Measurements from ENCODE around the gene BPNT1.
"Not testable (repeated sequence)": the region's sequence is repeated elsewhere in the genome, so short reads cannot be mapped to it uniquely, and the experiment has no call there.

BPNT1 gene

GRCh38 chr1:220077887-220078286 lies 11.7 kb downstream of the BPNT1 start:
- DNase-seq (ENCODE audit: low read depth) = no peak

- no peak for DNase-seq (ENCODE audit: low read depth)
Measured at GRCh38 chr1:220076861-220077762, 12.5 kb downstream of the BPNT1 start.

- DNase-seq (ENCODE audit: low read depth) = no peak
Measured at GRCh38 chr1:220067269-220068204, 22.1 kb downstream of the BPNT1 start.

DNA sequence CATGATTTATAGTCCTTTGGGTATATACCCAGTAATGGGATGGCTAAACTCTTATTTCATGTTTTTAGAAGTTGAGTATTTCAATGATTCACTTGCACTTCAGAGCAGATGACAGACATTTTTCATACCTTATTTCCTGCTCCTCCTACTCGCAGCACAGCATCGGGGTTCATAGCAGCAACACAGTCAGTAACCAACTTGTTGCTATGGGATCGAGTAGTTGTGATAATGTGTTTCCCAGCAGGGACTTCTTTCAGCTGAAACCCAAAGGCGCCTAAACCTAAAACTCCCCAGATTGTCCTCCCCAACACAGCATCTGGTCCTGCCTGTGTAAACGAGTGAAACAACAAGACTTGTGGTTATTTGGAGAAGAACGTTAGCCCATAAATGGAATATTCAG lies 27.0 kb downstream of the BPNT1 start:
- DNase-seq (ENCODE audit: low read depth) = no peak

DNA sequence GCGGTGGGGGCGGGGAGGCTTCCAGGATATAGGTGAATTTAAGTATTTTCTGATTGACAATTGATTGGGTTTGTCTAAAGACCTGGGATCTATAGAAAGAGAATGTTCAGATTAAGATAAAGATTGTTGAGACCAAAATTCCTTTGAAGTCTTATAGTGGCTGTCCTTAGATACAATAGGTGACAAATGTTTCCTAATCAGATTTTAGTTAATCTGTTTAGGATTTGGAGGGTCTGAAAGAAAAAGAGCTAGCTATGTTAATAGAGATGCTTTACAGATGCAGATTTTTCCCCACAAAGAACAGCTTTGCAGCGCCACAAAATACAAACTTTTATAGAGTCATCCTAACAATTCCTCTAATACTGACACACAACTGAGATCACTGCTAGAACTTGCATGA lies 28.7 kb downstream of the BPNT1 start:
- DNase-seq (ENCODE audit: low read depth) = no peak

DNA sequence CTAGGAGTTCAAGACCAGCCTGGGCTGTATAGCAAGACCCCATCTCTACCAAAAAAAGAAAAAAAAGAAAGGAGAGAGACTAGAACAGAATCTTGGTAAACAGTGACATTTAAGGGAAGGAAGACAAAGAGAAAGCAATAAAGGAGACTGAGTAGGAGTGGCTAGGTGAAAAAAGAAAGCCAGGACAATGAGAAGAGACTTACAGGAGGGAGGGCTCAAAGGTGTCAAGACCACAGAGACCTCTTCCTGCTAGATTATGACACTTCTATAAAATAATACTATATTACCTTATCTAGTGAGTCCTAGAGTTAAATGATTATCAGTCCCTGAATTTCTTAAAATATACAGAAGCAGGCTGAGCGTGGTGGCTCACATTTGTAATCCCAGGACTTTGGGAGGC lies 33.2 kb downstream of the BPNT1 start:
- no peak for DNase-seq (ENCODE audit: low read depth)

- DNase-seq (ENCODE audit: low read depth) = peak; percentile 94
Measured at GRCh38 chr1:220046052-220046930, 43.3 kb downstream of the BPNT1 start, which contains the start of gene EPRS1. Gene EPRS1, minus strand, starts transcription at chr1:220046505. Its CDS starts 117 bp downstream, at chr1:220046388.

GRCh38 chr1:220045356-220046051 lies 44.1 kb downstream of the BPNT1 start:
- DNase-seq (ENCODE audit: low read depth) = peak; percentile 2

DNA sequence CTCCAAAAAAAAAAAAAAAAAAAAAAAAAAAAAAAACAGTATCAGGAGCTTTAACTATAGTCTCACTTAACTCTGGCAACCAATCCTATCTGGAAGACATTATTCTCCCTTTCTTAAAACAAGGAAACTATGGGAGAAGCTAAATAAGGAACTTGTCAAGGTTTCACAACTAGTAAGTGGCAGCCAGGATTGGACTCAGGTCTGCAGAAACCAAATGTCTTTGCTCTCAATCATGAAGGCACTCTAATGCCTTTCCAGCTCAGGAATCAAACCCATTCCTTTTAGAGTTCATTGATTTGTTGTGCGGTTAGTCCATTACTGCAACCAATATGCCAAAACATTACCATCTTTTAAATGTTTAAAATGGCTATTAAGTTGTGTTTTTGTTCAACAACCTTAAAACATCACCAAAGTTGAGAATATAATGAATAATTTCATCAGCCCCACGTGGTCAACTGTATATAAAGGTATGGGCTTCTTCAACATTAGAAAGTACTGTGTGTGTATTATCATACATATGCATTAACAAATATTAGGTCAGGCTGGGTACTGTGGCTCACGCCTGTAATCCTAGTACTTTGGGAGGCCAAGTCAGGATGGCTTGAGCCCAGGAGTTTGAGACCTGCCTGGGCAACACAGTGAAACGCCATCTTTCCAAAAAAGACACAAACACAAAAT lies 44.8 kb downstream of the BPNT1 start:
- no peak for DNase-seq (ENCODE audit: low read depth)

- DNase-seq (ENCODE audit: low read depth) = no peak
Measured at GRCh38 chr1:220043646-220044045, 45.9 kb downstream of the BPNT1 start.

DNA sequence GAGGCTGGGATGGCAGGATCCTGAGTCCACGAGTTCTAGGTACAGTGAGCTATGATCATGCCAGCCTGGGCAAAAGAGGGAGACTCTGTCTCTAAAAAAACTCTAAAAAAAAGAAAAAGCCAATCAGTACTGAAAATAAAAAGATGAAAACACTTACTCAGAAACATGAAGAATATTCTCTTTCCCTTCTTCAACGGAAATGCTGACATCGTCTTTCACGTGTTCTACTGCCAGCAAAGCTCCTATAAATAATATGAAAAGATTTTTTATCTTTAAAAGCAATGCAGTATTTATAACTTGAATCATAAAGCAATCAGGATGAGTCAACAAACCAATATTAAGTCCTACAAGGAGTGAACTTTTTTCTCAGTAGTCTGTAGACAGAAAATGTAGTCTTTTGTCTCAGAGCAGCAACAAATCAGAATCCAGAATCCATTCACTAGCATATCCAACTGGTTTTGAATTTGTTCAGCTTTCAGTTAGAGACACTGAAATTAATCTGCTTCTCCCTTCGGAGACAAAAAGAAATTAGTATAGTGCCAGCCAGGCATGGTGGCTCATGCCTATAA lies 49.5 kb downstream of the BPNT1 start:
- DNase-seq (ENCODE audit: low read depth) = no peak

DNA sequence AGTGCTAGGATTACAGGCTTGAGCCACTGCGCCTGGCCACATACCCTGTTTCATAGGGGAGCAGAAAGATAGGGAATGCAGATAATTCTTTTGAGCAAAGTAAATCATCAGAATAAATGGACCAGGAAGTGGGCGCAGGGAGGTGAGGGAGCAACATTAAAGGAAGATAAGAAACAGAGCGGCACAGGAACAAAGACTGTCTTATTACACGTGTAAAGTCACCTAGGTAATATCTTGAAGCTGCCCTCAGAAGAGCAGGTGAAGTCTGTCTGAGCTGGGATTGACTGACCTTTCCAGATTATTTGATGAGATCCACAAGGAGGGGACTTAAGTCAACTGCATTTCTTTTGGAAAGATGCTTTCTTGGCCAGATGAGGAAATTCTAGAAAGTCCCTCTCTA lies 50.9 kb downstream of the BPNT1 start:
- DNase-seq (ENCODE audit: low read depth) = no peak

DNA sequence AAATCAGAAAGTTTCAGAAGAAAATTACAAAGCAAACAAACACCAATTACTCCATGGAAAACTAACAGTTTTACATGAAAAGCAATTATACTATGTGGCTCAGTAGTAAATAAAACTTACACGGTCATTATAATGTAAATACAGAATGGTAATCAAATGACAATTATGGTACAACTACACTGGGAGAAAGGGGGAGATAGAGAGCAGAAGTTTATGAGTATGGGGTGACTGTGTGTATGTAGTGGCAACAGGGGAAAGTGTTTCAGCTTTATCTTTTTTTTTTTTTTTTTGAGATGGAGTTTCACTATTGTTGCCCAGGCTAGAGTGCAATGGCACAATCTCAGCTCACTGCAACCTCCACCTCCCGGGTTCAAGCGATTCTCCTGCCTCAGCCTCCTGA lies 51.8 kb downstream of the BPNT1 start:
- DNase-seq (ENCODE audit: low read depth) = not testable (repeated sequence)

GRCh38 chr1:220032911-220033310 lies 56.7 kb downstream of the BPNT1 start:
- DNase-seq (ENCODE audit: low read depth) = no peak

- DNase-seq (ENCODE audit: low read depth) = no peak
Measured at GRCh38 chr1:220031287-220031686, 58.3 kb downstream of the BPNT1 start.

DNA sequence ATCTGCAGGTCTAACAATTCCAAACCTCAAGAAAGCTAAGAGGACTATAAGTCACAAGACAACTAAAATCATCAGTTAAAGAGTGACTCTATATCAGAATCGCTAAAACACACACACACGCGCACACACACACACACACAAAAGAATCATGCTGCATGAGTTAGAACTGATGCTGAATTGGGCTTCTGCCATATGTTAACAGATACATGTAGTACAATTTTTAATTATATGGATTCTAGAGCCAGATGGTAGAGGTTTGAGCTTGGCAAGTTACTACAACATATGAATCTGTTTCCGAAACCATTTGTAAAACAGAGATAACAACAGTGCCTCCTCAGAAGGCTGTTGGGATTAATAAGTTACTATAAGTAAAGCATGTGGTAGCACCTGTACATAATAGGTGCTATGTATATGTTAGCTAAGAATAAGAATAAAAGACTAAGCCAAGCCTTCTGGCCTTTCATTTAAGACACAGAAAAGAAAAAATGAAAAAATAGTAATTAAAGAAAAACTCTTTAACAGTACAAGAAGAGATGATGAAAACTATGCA lies 61.2 kb downstream of the BPNT1 start:
- no peak for DNase-seq (ENCODE audit: low read depth)

DNA sequence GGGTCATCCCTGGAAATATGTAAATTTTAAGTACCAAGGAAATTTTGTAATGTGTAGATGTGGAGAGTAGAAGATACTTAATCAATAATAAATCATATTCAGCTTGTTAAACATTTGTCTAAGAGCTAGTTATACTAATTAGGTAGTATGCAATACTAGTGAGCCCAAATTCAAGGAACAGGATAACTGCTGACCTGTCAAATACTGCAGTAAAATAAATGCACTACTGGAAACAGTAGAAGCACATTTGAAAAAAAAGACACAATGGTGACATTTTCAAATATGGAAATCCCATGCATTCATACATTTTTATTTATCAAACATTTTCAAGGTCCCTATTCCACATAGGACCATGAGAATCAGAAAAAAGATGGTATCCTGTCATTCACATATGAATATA lies 70.5 kb downstream of the BPNT1 start:
- DNase-seq (ENCODE audit: low read depth) = no peak

GRCh38 chr1:220013497-220013896 lies 76.1 kb downstream of the BPNT1 start:
- peak; percentile 28 for DNase-seq (ENCODE audit: low read depth)

DNA sequence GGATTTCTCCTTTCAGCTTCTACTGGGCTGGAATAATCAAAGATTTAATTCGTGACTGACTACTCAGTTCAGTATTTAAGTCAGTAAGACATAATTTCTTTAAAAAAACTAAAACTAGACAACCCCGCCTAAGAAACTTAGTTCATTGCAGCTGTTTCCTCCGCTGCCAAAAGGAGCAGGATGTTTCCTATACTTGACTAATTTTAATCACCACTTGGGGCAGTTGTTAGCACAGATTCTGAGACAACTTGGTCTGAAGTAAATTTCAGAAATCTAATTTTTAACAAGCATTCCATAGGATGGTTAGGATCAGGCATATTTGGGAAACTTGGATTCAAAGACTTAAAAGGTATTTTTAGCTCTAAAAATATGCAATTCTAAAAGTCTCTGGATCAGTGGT lies 77.3 kb downstream of the BPNT1 start:
- DNase-seq (ENCODE audit: low read depth) = peak; percentile 13

DNA sequence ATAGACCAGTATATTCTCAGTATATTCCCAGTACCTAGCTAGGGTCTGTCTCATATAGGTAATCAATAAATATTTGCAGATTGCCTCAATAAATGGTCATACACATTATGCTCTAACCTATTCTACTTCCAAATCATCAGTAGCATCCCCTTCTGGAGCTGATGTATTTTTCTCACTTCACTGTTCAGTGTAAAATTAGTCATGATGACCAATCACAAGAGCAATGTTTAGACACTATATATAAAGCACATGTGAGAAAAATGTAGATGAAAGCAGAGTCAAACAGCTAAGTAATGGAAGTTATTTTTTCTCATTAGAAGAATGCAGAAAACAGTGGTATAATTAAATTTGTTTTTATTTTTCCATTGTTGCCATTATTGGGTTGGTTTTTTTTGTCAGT lies 78.0 kb downstream of the BPNT1 start:
- no peak for DNase-seq (ENCODE audit: low read depth)
